Neural cell (in vitro differentiated cells): ENCODE data around the gene BHMT.

ENCODE experiments used
- CTCF ChIP-seq: fragments of 450-650 bp; IDR thresholded peaks from 2 replicates; pipeline ENCODE4 v1.5.1; 2014; ENCODE audit warnings: antibody characterized with exemption, mild to moderate bottlenecking, moderate library complexity; ENCODE audit not compliant: poor library complexity, severe bottlenecking
- EZH2 ChIP-seq: fragments of 200-600, 300-800 bp; shearing (Covaris generic), sonication (generic); IDR thresholded peaks from 2 replicates; pipeline ENCODE4 v1.6.1; 2014; ENCODE audit warnings: antibody characterized with exemption, low read length, borderline replicate concordance, mild to moderate bottlenecking; ENCODE audit not compliant: insufficient read depth, poor library complexity, severe bottlenecking
- MXI1 ChIP-seq: fragments of 450-650 bp; conservative IDR thresholded peaks from 2 replicates; pipeline ENCODE4 v1.6.1; 2014; ENCODE audit warnings: antibody characterized with exemption, mild to moderate bottlenecking; ENCODE audit not compliant: poor library complexity, severe bottlenecking
- POLR2AphosphoS5 ChIP-seq: IDR thresholded peaks from 2 replicates; pipeline ENCODE4 v1.6.1; 2012
- TAF1 ChIP-seq: IDR thresholded peaks from 2 replicates; pipeline ENCODE4 v1.6.1; 2012; ENCODE audit warnings: low read depth

GRCh38 chr5:79070350-79070667 lies 41.3 kb upstream of the BHMT start:
- TF ChIP-seq CTCF (no peak), TAF1 (no peak), MXI1 (no peak), EZH2 (no peak), POLR2AphosphoS5 (no peak)
